Brain microvascular endothelial cell (primary cell): ENCODE results near the gene TMPRSS5.

Source experiments
- DNase-seq: peaks from one replicate; pipeline ENCODE4 v3.0.0-alpha.2; 2020
- H3K27ac ChIP-seq: fragments of 250-450 bp; sonication (Bioruptor Pico); 2 replicates; pipeline ENCODE4 v1.5.1; 2020; ENCODE audit warnings: mild to moderate bottlenecking, moderate library complexity
- H3K27me3 ChIP-seq: fragments of 250-450 bp; sonication (Bioruptor Pico); replicated peaks from 2 replicates; pipeline ENCODE4 v1.5.1; 2020; ENCODE audit warnings: mild to moderate bottlenecking
- H3K36me3 ChIP-seq: fragments of 250-450 bp; sonication (Bioruptor Pico); replicated peaks from 2 replicates; pipeline ENCODE4 v1.5.1; 2020; ENCODE audit warnings: mild to moderate bottlenecking
- H3K4me3 ChIP-seq: 2 replicates; pipeline ENCODE4 v1.5.1; 2011; ENCODE audit warnings: low read depth, mild to moderate bottlenecking, control low read depth, low read length, moderate library complexity
- in situ Hi-C: cut with HindIII; loops from 2 replicates; pipeline ENCODE4 v1.10.0; 2017; ENCODE audit warnings: low sequenced_read_pairs, low pct_ligation_motif_present
- TF ChIP-seq, protein P1 (sequence below): IDR thresholded peaks from 2 replicates; pipeline ENCODE4 v1.5.1; 2011; ENCODE audit warnings: low read depth, mild to moderate bottlenecking, moderate library complexity, low read length, control low read depth, inconsistent platforms; ENCODE audit errors: missing control alignments

Gene TMPRSS5

GRCh38 chr11:113729456-113729855, 23.3 kb upstream of the TMPRSS5 start:
- no peaks in the 10 kb centered on the region for H3K36me3 ChIP-seq
- in situ Hi-C loops: no loop called here
- no peak overlapping the region for H3K4me3 ChIP-seq
- no peak overlapping the region for H3K27ac ChIP-seq
- TF ChIP-seq, protein P1, sequence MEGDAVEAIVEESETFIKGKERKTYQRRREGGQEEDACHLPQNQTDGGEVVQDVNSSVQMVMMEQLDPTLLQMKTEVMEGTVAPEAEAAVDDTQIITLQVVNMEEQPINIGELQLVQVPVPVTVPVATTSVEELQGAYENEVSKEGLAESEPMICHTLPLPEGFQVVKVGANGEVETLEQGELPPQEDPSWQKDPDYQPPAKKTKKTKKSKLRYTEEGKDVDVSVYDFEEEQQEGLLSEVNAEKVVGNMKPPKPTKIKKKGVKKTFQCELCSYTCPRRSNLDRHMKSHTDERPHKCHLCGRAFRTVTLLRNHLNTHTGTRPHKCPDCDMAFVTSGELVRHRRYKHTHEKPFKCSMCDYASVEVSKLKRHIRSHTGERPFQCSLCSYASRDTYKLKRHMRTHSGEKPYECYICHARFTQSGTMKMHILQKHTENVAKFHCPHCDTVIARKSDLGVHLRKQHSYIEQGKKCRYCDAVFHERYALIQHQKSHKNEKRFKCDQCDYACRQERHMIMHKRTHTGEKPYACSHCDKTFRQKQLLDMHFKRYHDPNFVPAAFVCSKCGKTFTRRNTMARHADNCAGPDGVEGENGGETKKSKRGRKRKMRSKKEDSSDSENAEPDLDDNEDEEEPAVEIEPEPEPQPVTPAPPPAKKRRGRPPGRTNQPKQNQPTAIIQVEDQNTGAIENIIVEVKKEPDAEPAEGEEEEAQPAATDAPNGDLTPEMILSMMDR: no peak
- no peaks in the 10 kb centered on the region for H3K27me3 ChIP-seq
- DNase-seq: no peak

DNA sequence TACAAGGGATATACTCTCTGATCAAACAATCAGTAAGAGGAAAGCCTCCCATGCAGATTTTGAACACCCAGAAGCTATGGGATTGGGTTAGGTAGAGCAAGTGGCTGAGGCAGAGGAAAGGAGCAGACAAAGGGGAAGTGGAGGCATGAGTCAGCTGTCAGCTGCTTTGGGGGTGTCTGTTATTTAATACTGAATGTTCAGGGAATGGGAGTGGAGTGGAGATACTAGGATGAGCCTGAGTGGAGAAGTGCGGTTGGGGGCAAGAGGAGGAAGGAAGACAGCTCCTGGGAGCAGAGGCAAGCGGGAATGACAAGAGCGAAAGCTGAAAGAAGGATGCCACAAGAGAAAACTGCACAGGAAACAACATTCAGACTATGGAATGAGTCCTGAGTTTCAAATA, 22.7 kb upstream of the TMPRSS5 start:
- H3K27ac ChIP-seq: no peak overlapping the region
- H3K4me3 ChIP-seq: no peak overlapping the region
- TF ChIP-seq, protein P1: no peak
- in situ Hi-C loops: no loop called here
- H3K27me3 ChIP-seq: no peaks in the 10 kb centered on the region
- no peaks in the 10 kb centered on the region for H3K36me3 ChIP-seq
- no peak for DNase-seq

GRCh38 chr11:113725913-113726312, 19.8 kb upstream of the TMPRSS5 start:
- in situ Hi-C loops: no loop called here
- no peaks in the 10 kb centered on the region for H3K36me3 ChIP-seq
- H3K27me3 ChIP-seq: no peaks in the 10 kb centered on the region
- no peak for DNase-seq
- no peak overlapping the region for H3K27ac ChIP-seq
- TF ChIP-seq, protein P1: no peak
- no peak overlapping the region for H3K4me3 ChIP-seq

DNA sequence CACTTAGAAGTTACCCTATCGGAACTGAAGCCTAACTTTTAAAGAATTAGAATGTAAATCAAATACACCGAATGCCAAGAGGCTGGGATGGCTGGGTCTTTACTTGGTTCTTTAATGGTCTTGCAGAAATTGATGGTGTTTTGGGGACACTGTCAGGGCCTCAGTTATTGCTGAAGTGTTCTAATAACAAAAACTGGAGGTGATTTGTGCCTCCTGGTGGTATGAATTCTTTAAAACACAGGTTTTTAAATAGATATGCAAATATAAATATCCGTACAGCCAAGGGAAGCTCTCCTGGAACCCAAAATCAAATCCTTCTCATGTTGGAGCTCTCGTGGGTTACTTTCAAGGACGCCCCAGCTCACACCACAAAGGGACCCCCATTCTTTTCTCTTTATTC, 19.3 kb upstream of the TMPRSS5 start:
- H3K4me3 ChIP-seq: no peak overlapping the region
- no peaks in the 10 kb centered on the region for H3K36me3 ChIP-seq
- H3K27ac ChIP-seq: no peak overlapping the region
- in situ Hi-C loops: no loop called here
- no peaks in the 10 kb centered on the region for H3K27me3 ChIP-seq
- TF ChIP-seq, protein P1: no peak
- DNase-seq: no peak

DNA sequence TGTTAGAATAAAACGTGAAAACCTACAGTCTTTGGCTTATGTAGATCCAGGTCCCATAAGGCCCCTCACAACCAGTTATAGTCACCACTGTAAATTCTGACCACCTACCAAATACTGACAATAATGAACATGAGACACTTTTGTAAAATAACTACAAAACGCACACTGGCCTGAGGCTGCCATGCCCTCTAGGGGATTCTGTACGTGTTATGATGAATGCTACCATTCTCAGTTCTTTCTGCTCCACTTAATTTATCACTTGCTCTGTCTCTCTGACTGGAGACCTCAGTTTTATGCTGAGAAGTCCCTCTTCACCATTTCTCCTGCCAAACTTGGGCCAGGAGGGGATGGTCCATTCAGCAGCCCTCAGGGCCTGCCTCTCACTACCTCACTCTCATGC, 18.7 kb upstream of the TMPRSS5 start:
- in situ Hi-C loops: no loop called here
- H3K27ac ChIP-seq: no peak overlapping the region
- no peak overlapping the region for H3K4me3 ChIP-seq
- no peaks in the 10 kb centered on the region for H3K27me3 ChIP-seq
- H3K36me3 ChIP-seq: no peaks in the 10 kb centered on the region
- DNase-seq: no peak
- TF ChIP-seq, protein P1: no peak

GRCh38 chr11:113723787-113724186, 17.7 kb upstream of the TMPRSS5 start:
- DNase-seq: no peak

More at GRCh38 chr11:113723787-113724186, 17.7 kb upstream of the TMPRSS5 start:
- in situ Hi-C loops: no loop called here
- no peaks in the 10 kb centered on the region for H3K27me3 ChIP-seq
- no peak overlapping the region for H3K27ac ChIP-seq
- H3K4me3 ChIP-seq: no peak overlapping the region
- TF ChIP-seq, protein P1: no peak
- H3K36me3 ChIP-seq: no peaks in the 10 kb centered on the region
